ENCODE measurements around the gene NLGN2. TPM values are rescaled to one million over a fixed set of nuclear protein-coding genes. Genes with fewer than 3 reads are reported as not detected.

The NLGN2 gene
- total RNA-seq, 2 donors from 2014 or later: 17.4 to 19.8 TPM

DNA sequence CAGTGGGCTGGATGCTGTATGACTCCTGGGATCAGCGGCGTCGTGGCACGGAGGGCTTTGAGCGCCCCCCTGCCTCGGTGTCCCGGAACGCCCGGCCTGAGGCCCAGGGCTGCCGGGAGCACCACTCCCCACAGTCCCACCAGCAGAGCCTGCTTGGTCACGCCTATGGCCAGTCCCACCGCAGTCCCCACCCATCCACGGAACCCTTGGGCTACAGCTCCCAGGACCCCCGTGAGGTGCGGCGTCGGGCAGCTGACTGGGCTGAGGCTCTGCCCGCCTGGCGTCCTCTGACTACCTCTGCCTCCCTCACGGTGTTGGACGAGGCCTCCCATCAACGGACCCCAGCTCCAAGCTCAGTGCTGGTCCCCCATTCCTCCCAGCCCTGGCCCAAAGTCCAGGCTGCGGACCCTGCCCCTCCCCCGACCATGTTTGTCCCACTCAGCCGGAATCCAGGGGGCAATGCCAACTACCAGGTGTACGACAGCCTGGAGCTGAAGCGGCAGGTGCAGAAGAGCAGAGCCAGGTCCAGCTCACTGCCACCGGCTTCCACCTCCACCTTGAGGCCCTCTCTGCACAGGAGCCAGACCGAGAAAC is 19.3 kb downstream of the NLGN2 start:
- Mint-ChIP-seq H3K4me1 (ENCODE audit: low read depth) (no peaks in the 10 kb centered on the region), H3K27me3 (ENCODE audit: low read depth) (no peaks in the 10 kb centered on the region), H3K4me3 (no peak overlapping the region), H3K9me3 (no peaks in the 10 kb centered on the region), H3K36me3 (ENCODE audit: insufficient read depth in 2 of 2) (no peaks in the 10 kb centered on the region), H3K27ac (no peak overlapping the region)
- ATAC-seq (replicated peaks in 1 of 2) (no peak), DNase-seq (no peak)

DNA sequence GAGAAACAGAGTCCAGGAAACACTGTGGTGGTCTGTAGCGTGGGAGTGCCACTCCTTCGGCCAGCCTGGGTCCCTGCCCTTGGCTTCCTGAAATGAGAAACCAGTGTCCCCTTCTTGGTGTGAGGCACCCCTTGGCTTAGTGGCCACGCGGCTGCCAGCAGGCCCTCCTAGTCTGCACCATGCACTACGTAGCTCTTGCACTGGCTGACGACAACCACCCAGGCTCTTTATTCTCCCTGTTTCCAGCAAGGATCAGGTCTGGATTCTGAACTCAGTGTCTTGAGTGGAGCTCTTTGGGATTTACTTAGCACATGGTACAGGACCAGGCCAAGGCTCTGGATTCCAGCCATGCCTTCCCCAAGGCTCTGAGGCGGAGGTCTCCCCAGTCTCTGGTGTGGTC is 19.9 kb downstream of the NLGN2 start:
- H3K4me1 Mint-ChIP-seq (ENCODE audit: low read depth): no peaks in the 10 kb centered on the region
- H3K27ac Mint-ChIP-seq: no peak overlapping the region
- H3K9me3 Mint-ChIP-seq: no peaks in the 10 kb centered on the region

DNA sequence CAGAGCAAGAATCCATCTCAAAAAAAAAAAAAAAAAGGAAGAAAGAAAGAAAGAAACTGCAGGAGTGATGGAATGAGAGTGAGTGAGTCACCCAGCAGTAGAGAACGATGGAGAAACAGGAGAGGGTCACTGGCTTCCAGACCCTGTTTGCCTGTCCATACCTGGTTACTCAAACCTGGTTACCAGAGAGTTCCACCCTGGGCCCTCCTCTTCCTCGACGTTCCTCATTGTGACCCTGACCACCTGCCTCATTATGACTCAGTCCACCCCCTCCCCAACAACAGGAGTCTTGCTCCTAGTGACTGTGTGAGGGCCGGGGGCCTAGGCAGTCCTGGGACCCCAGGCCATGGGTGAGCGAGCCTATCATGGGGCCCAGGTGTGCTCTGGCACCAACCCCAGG is 20.9 kb downstream of the NLGN2 start, which contains the start of gene SPEM3:
Gene SPEM3, plus strand, starts transcription at position 301 of the 400 bp plus-strand sequence. Its CDS starts 46 bp downstream, at position 347.
- H3K27ac Mint-ChIP-seq: no peak within 1 kb of the TSS
- H3K4me1 Mint-ChIP-seq (ENCODE audit: low read depth): no peaks in the 10 kb centered on the region
- no peaks in the 10 kb centered on the region for H3K36me3 Mint-ChIP-seq (ENCODE audit: insufficient read depth in 2 of 2)
- ATAC-seq (replicated peaks in 1 of 2) (no peak), DNase-seq (no peak)
- no peaks in the 10 kb centered on the region for H3K27me3 Mint-ChIP-seq (ENCODE audit: low read depth)
- no peaks in the 10 kb centered on the region for H3K9me3 Mint-ChIP-seq
- H3K4me3 Mint-ChIP-seq: no peak within 1 kb of the TSS

More for the DNA sequence above, 19.9 kb downstream of the NLGN2 start:
- Mint-ChIP-seq H3K36me3 (ENCODE audit: insufficient read depth in 2 of 2) (no peaks in the 10 kb centered on the region), H3K27me3 (ENCODE audit: low read depth) (no peaks in the 10 kb centered on the region), H3K4me3 (no peak overlapping the region)
- ATAC-seq (replicated peaks in 1 of 2): no peak
- no peak for DNase-seq

DNA sequence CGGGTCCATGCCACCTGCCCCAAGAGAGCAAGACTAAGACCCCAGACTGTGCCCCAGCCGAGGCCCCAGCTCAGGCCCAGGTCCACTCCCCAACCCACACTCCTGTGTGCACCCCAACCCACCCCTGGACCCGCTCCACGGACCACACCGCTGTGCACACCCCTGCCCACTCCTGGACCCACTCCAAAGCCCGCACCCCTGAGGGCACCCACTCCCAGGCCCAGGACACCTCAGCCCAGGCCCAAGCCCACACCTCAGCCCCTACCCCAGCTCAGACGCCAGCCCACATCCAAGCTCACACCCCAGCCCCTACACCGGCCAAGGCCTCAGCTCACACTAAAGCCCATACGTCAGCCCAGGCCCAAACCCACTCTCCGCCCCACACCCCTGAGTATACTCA is 22.1 kb downstream of the NLGN2 start:
- no peaks in the 10 kb centered on the region for H3K4me1 Mint-ChIP-seq (ENCODE audit: low read depth)
- no peaks in the 10 kb centered on the region for H3K27me3 Mint-ChIP-seq (ENCODE audit: low read depth)
- ATAC-seq (replicated peaks in 1 of 2): no peak
- H3K27ac Mint-ChIP-seq: no peak overlapping the region
- H3K4me3 Mint-ChIP-seq: no peak overlapping the region
- no peaks in the 10 kb centered on the region for H3K36me3 Mint-ChIP-seq (ENCODE audit: insufficient read depth in 2 of 2)
- H3K9me3 Mint-ChIP-seq: no peaks in the 10 kb centered on the region
- DNase-seq: no peak

DNA sequence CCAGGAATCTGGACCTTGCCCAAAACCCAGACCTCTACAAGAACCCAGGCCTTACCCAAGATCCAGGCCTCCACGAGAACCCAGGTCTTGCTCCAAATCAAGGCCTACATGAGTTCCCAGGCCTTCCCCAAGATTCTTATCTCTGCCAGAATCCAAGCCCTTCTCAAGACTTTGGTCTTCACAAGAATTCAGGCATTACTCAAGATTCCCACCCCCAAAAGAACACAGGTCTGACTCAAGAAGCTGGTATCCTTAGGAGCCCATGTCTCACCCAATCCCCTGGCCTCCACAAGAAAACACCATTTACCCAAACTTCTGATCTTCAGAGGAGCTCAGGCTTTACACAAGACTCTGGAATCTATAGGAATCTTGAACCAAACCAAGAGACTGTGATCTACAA is 23.6 kb downstream of the NLGN2 start:
- no peak for DNase-seq
- no peaks in the 10 kb centered on the region for H3K27me3 Mint-ChIP-seq (ENCODE audit: low read depth)
- H3K4me1 Mint-ChIP-seq (ENCODE audit: low read depth): peaks cover 4% of the 10 kb centered on the region

DNA sequence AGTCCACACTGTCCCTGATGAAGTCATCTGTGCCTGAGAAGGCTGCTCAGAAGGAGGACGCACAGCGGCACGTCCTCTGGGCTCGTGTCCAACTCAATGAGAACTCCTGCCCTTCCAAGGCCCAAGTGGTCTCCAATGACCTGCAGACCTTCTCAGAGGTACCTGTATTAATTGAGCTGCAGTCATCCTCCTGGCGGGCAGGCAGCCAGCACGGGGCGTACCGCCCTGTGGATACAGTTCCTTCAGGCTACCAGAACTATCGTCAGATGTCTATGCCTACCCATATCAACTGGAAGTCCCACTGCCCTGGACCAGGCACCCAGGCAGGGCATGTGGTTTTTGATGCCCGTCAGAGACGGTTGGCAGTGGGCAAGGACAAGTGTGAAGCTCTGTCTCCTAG is 24.7 kb downstream of the NLGN2 start:
- no peak for DNase-seq
- H3K9me3 Mint-ChIP-seq: no peaks in the 10 kb centered on the region
- H3K4me3 Mint-ChIP-seq: no peak overlapping the region
- no peaks in the 10 kb centered on the region for H3K27me3 Mint-ChIP-seq (ENCODE audit: low read depth)
- H3K27ac Mint-ChIP-seq: no peak overlapping the region
- no peaks in the 10 kb centered on the region for H3K36me3 Mint-ChIP-seq (ENCODE audit: insufficient read depth in 2 of 2)
- no peak for ATAC-seq (replicated peaks in 1 of 2)
- H3K4me1 Mint-ChIP-seq (ENCODE audit: low read depth): peaks cover 12% of the 10 kb centered on the region

More for the DNA sequence above, 23.6 kb downstream of the NLGN2 start:
- H3K27ac Mint-ChIP-seq: no peak overlapping the region
- H3K36me3 Mint-ChIP-seq (ENCODE audit: insufficient read depth in 2 of 2): no peaks in the 10 kb centered on the region
- no peak overlapping the region for H3K4me3 Mint-ChIP-seq
- H3K9me3 Mint-ChIP-seq: no peaks in the 10 kb centered on the region
- ATAC-seq (replicated peaks in 1 of 2): no peak

DNA sequence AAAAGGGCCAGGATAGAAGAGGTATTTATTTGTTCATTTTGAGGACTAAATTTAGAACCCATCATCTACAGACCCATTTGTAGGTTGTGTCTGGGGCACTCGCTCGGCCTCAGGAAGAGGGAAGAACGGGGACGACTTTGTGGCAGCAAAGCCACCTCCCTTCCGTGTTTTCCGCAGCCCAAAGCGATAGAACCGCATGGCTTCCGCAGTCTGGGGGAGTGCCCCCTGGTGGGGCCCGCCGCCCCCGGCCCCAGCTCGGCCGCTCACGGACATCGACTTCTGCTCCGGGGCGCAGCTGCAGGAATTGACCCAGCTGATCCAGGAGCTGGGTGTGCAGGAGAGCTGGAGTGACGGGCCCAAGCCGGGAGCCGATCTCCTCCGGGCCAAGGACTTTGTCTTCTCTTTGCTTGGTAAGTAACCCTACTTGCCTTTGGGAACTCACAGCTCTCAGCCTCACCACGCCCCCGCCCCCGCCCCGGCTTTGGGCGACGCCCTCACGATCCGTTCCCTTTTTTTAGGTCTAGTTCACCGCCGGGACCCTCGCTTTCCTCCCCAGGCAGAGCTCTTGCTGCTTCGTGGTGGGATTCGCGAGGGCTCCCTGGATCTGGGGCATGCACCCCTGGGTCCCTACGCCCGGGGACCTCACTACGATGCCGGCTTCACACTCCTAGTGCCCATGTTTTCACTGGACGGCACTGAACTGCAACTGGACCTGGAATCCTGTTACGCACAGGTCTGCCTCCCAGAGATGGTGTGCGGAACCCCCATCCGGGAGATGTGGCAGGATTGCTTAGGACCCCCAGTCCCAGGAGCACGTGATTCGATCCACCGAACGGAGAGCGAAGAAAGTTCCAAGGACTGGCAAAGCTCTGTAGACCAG is 28.3 kb downstream of the NLGN2 start:
- peak overlapping the region; percentile 90 to 97 for H3K4me3 Mint-ChIP-seq
- peak overlapping the region; percentile 82 for H3K27ac Mint-ChIP-seq
- H3K4me1 Mint-ChIP-seq (ENCODE audit: low read depth): peaks cover 39% of the 10 kb centered on the region
- H3K27me3 Mint-ChIP-seq (ENCODE audit: low read depth): peaks cover 20% of the 10 kb centered on the region
- H3K36me3 Mint-ChIP-seq (ENCODE audit: insufficient read depth in 2 of 2): peaks cover 2 to 6% of the 10 kb centered on the region in 2 donors
- H3K9me3 Mint-ChIP-seq: no peaks in the 10 kb centered on the region
- ATAC-seq (replicated peaks in 1 of 2) (peak; percentile 41 to 50), DNase-seq (peak; percentile 71 to 76)

DNA sequence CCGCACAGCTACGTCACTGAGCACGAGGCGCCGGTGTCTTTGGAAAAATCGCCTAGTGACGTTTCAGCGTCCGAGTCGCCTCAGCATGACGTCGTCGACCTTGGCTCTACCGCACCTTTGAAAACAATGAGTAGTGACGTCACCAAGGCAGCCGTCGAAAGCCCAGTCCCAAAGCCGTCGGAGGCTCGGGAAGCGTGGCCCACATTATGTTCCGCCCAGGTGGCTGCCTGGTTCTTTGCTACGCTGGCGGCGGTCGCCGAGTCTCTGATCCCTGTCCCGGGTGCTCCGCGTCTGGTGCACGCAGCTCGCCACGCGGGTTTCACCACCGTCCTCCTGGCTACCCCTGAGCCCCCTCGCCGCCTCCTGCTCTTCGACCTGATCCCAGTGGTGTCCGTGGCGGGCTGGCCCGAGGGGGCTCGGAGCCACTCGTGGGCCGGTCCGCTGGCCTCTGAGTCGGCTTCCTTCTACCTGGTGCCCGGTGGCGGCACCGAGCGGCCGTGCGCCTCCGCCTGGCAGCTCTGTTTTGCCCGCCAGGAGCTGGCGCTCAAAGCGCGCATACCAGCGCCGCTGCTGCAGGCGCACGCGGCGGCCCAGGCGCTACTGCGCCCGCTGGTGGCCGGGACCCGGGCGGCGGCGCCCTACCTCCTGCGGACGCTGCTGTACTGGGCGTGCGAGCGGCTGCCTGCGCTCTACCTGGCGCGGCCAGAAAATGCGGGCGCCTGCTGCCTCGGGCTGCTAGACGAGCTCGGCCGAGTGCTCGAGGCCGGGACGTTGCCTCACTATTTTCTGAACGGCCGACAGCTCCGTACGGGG is 29.1 kb downstream of the NLGN2 start:
- peak; percentile 79 for ATAC-seq (replicated peaks in 1 of 2)
- H3K36me3 Mint-ChIP-seq (ENCODE audit: insufficient read depth in 2 of 2): peaks cover 2 to 6% of the 10 kb centered on the region in 2 donors
- peaks cover 27% of the 10 kb centered on the region for H3K27me3 Mint-ChIP-seq (ENCODE audit: low read depth)
- peaks cover 39% of the 10 kb centered on the region for H3K4me1 Mint-ChIP-seq (ENCODE audit: low read depth)
- no peaks in the 10 kb centered on the region for H3K9me3 Mint-ChIP-seq
- peak; percentile 89 to 90 for DNase-seq
- peak overlapping the region; percentile 90 to 97 for H3K4me3 Mint-ChIP-seq
- H3K27ac Mint-ChIP-seq: no peak overlapping the region

DNA sequence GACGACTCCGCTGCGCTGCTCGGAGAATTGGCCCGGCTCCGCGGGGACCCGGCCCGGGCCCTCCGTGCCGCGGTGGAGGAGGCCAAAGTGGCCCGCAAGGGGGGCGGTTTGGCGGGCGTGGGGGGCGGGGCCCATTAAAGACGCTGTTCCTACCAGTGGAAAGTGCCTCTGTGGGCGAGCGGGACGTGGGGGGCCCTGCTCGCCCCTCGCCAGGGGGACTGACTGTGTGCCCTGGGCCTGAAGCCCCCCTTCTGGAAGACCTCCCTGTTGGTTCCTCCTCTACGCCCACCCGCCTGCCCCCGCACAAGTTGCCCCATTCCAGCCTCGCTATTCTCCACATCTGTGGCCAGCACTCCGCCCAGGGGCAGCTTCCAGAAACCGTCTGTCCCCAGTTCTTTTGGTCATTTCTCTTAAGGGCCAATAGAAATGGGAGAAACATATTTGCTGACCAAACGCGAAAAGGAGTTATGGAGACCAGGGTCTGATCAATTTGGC is 29.8 kb downstream of the NLGN2 start:
- H3K4me3 Mint-ChIP-seq: peak overlapping the region; percentile 90 to 97
- DNase-seq (no peak), ATAC-seq (replicated peaks in 1 of 2) (no peak)
- no peaks in the 10 kb centered on the region for H3K9me3 Mint-ChIP-seq
- H3K27ac Mint-ChIP-seq: no peak overlapping the region
- H3K4me1 Mint-ChIP-seq (ENCODE audit: low read depth): peaks cover 39% of the 10 kb centered on the region
- H3K27me3 Mint-ChIP-seq (ENCODE audit: low read depth): peaks cover 34% of the 10 kb centered on the region
- peaks cover 2 to 6% of the 10 kb centered on the region in 2 donors for H3K36me3 Mint-ChIP-seq (ENCODE audit: insufficient read depth in 2 of 2)

DNA sequence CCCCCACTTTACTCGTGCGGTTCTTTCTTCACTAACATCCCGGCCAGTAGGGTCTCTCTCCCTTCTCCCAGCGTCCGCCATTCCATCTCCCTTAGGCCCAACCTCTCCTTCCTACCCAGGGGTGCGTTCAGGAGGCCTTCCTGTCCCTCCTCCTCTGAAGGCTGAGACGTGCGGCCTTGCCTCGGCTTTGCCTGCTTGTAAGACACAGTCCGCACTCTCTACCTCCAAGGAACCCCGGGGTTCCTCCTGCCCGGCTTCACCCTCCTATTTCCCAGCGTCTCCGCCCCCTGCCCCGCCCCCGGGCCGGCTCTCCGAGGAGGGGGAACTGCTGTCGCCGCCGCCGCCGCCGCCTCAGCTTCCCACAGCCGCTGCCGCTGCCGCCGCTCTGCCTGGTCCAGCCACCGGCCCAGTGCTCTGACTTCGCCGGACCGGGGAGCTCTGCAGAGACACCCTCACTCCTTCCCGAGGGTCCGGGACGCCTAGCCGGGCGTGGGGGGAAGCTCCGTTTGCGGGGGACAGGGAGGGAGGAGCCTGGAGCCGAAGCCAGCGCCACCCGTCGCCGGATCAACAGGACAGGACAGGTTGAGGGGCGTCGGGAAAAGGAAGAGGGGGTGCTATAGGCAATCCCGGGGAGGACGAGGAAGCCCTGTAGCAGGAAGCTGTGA is 30.4 kb downstream of the NLGN2 start:
- Mint-ChIP-seq H3K36me3 (ENCODE audit: insufficient read depth in 2 of 2) (peaks cover 2 to 6% of the 10 kb centered on the region in 2 donors), H3K27ac (no peak overlapping the region), H3K27me3 (ENCODE audit: low read depth) (peaks cover 38% of the 10 kb centered on the region), H3K4me3 (peak overlapping the region; percentile 90), H3K4me1 (ENCODE audit: low read depth) (peaks cover 39% of the 10 kb centered on the region), H3K9me3 (no peaks in the 10 kb centered on the region)
- ATAC-seq (replicated peaks in 1 of 2) (no peak), DNase-seq (peak; percentile 68 to 72)

DNA sequence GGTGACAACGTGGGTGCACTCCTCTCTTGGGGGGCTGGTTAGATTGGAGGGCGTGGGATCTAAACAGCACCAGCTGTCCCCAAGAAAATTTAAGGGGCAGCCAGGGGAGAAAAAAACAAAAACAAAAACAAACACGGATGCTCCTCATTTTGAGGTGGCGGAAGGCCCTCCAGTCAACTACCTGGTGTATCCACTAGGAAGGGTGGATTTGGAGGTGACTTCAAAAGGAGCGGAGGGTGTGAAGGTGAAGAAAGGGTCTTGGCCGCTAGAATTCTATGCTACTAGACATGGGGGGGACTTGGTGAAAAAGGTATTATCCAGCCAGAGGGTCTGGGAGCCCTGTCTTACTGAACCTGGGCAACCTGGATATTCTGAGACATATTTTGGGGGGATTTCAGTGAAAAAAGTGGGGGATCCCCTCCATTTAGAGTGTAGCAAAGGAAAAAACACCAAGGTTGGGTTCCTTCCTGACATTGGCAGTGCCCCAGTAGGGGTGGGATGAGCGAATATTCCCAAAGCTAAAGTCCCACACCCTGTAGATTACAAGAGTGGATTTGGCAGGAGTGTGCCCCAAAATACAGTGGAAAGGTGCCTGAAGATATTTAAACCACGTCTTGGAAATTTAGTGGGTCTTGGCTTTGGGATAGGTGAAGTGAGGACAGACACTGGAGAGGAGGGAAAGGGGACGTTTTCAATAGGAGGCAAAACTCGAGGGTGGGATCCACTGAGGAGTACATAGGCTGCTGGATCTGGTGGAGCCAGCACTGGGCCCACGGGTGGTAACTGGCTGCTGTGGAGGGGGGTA is 31.2 kb downstream of the NLGN2 start:
- H3K27me3 Mint-ChIP-seq (ENCODE audit: low read depth): peaks cover 46% of the 10 kb centered on the region
- no peak for DNase-seq
- no peak overlapping the region for H3K27ac Mint-ChIP-seq
- H3K4me3 Mint-ChIP-seq: peak overlapping the region; percentile 90
- H3K9me3 Mint-ChIP-seq: no peaks in the 10 kb centered on the region
- peaks cover 39% of the 10 kb centered on the region for H3K4me1 Mint-ChIP-seq (ENCODE audit: low read depth)
- peaks cover 2 to 6% of the 10 kb centered on the region in 2 donors for H3K36me3 Mint-ChIP-seq (ENCODE audit: insufficient read depth in 2 of 2)
- ATAC-seq (replicated peaks in 1 of 2): no peak
